ENCODE measurements around the gene ORM1. TPM values are rescaled to one million over a fixed set of nuclear protein-coding genes. Genes with fewer than 3 reads are reported as not detected.

The ORM1 gene
- total RNA-seq, 4 donors from 2014 or later, result 1.6 TPM; not detected in 3

GRCh38 chr9:114348906-114349482 lies 26.1 kb downstream of the ORM1 start:
- H3K36me3 ChIP-seq, result peaks cover 0 to 98% of the 10 kb centered on the region in 2 donors

GRCh38 chr9:114349713-114350480 lies 27.0 kb downstream of the ORM1 start:
- no peaks in the 10 kb centered on the region for H3K9me3 ChIP-seq
- ATAC-seq, result peak; percentile 7
- peak overlapping the region in 3 of 4 donors; percentile 69 to 79 (median 71) for H3K27ac ChIP-seq
- H3K4me1 ChIP-seq, result peaks cover 0 to 26% (median 6%) of the 10 kb centered on the region in 3 donors
- WGBS, 2 donors (ENCODE audit: low coverage in 1 of 2), result 69 to 86% methylated on average over 3 to 5 of the region's 10 CpGs
- TF ChIP-seq POLR2AphosphoS5 (IDR thresholded peaks at IDR 0.05), result no peak
- no peak for TF ChIP-seq POLR2A (IDR thresholded peaks at IDR 0.05)
- TF ChIP-seq EP300 (IDR thresholded peaks at IDR 0.05), result no peak
- TF ChIP-seq CTCF (IDR thresholded peaks at IDR 0.05), result no peak
- H3K36me3 ChIP-seq, result peaks cover 0 to 97% of the 10 kb centered on the region in 2 donors
- H3K27me3 ChIP-seq, result no peaks in the 10 kb centered on the region
- no peak overlapping the region for H3K4me3 ChIP-seq

More at GRCh38 chr9:114348906-114349482, 26.1 kb downstream of the ORM1 start:
- Histone ChIP-seq H3K27me3 (no peaks in the 10 kb centered on the region), H3K27ac (peak overlapping the region; percentile 39 to 79 (median 70)), H3K4me1 (peaks cover 0 to 26% (median 6%) of the 10 kb centered on the region in 3 donors), H3K9me3 (no peaks in the 10 kb centered on the region), H3K4me3 (no peak overlapping the region)
- TF ChIP-seq POLR2AphosphoS5 (IDR thresholded peaks at IDR 0.05) (peak; percentile 45), POLR2A (IDR thresholded peaks at IDR 0.05) (no peak)
- 5 to 6% methylated on average over 2 to 6 of the region's 9 CpGs for WGBS, 2 donors (ENCODE audit: low coverage in 1 of 2)
- ATAC-seq, result peak; percentile 86

- no peak overlapping the region for H3K4me3 ChIP-seq
- peaks cover 0 to 97% of the 10 kb centered on the region in 2 donors for H3K36me3 ChIP-seq
- H3K27ac ChIP-seq, result peak overlapping the region in 1 of 4 donors; percentile 69
- TF ChIP-seq POLR2AphosphoS5 (IDR thresholded peaks at IDR 0.05) (no peak), CTCF (IDR thresholded peaks at IDR 0.05) (no peak), POLR2A (IDR thresholded peaks at IDR 0.05) (no peak), EP300 (IDR thresholded peaks at IDR 0.05) (no peak)
- no peaks in the 10 kb centered on the region for H3K9me3 ChIP-seq
- H3K4me1 ChIP-seq, result peaks cover 0 to 26% (median 6%) of the 10 kb centered on the region in 3 donors
- 82 to 93% methylated on average over 5 to 7 of the region's 16 CpGs for WGBS, 2 donors (ENCODE audit: low coverage in 1 of 2)
- ATAC-seq, result no peak
- no peaks in the 10 kb centered on the region for H3K27me3 ChIP-seq
Measured at GRCh38 chr9:114350636-114351401, 27.9 kb downstream of the ORM1 start.

GRCh38 chr9:114351932-114352331 lies 29.0 kb downstream of the ORM1 start:
- WGBS, 2 donors (ENCODE audit: low coverage in 1 of 2), result 45 to 76% methylated on average over 1 to 4 of the region's 4 CpGs
- no peaks in the 10 kb centered on the region for H3K27me3 ChIP-seq
- peaks cover 0 to 26% (median 6%) of the 10 kb centered on the region in 3 donors for H3K4me1 ChIP-seq
- H3K27ac ChIP-seq, result no peak overlapping the region
- TF ChIP-seq POLR2AphosphoS5 (IDR thresholded peaks at IDR 0.05), result peak; percentile 26
- no peak for TF ChIP-seq POLR2A (IDR thresholded peaks at IDR 0.05)
- no peak for TF ChIP-seq EP300 (IDR thresholded peaks at IDR 0.05)
- TF ChIP-seq CTCF (IDR thresholded peaks at IDR 0.05), result no peak
- no peak overlapping the region for H3K4me3 ChIP-seq
- peak; percentile 31 for ATAC-seq
- no peaks in the 10 kb centered on the region for H3K9me3 ChIP-seq
- peaks cover 0 to 97% of the 10 kb centered on the region in 2 donors for H3K36me3 ChIP-seq

GRCh38 chr9:114355821-114356220 lies 32.9 kb downstream of the ORM1 start:
- peaks cover 0 to 97% of the 10 kb centered on the region in 2 donors for H3K36me3 ChIP-seq

More at GRCh38 chr9:114355821-114356220, 32.9 kb downstream of the ORM1 start:
- 79% methylated on average over 2 of the region's 6 CpGs; no CpG with 5 or more reads in 1 of the 2 donors for WGBS, 2 donors (ENCODE audit: low coverage in 1 of 2)
- no peak overlapping the region for H3K27ac ChIP-seq
- H3K27me3 ChIP-seq, result no peaks in the 10 kb centered on the region
- no peaks in the 10 kb centered on the region for H3K9me3 ChIP-seq
- no peak overlapping the region for H3K4me3 ChIP-seq
- H3K4me1 ChIP-seq, result no peaks in the 10 kb centered on the region
- TF ChIP-seq EP300 (IDR thresholded peaks at IDR 0.05) (no peak), CTCF (IDR thresholded peaks at IDR 0.05) (no peak), POLR2A (IDR thresholded peaks at IDR 0.05) (no peak), POLR2AphosphoS5 (IDR thresholded peaks at IDR 0.05) (no peak)
- ATAC-seq, result no peak
